Thyroid gland (tissue), 4 donors: ENCODE data around the gene CNOT10. TPM values are rescaled to one million over a fixed set of nuclear protein-coding genes. Genes with fewer than 3 reads are reported as not detected.

Experiments
- DNase-seq, 2 donors: peaks; one replicate each; pipeline ENCODE4 v3.0.0-alpha.2; 2019
- H3K27ac ChIP-seq, 3 donors: fragments of 200-600 bp; sonication (generic); 1 replicate in 2 of 3; 2 replicates in 1 of 3; pipeline ENCODE4 v1.5.1; 2016 to 2019; ENCODE audit warnings: mild to moderate bottlenecking in 1 of 3, moderate library complexity in 1 of 3
- H3K27me3 ChIP-seq: fragments of 200-600 bp; sonication (generic); one replicate; pipeline ENCODE4 v1.5.1; 2019
- H3K36me3 ChIP-seq, 2 donors: fragments of 200-600 bp; sonication (generic); one replicate each; pipeline ENCODE4 v1.5.1; 2016 to 2019
- H3K4me1 ChIP-seq, 2 donors: fragments of 200-600 bp; sonication (generic); one replicate each; pipeline ENCODE4 v1.5.1; 2017 to 2019
- H3K4me3 ChIP-seq, 3 donors: fragments of 200-600 bp; sonication (generic); replicated peaks in 1 of 3; 1 replicate in 2 of 3; 2 replicates in 1 of 3; pipeline ENCODE4 v1.5.1; 2016; ENCODE audit warnings: mild to moderate bottlenecking in 1 of 3
- H3K9me3 ChIP-seq: fragments of 200-600 bp; sonication (generic); one replicate; pipeline ENCODE4 v1.5.1; 2017
- POLR2A ChIP-seq, 2 donors: fragments of 450-650 bp; IDR thresholded peaks; one replicate each; pipeline ENCODE4 v1.6.1; 2017; ENCODE audit warnings: antibody characterized with exemption in 2 of 2, mild to moderate bottlenecking in 2 of 2, moderate library complexity in 1 of 2
- whole genome bisulfite sequencing, 2 donors: methylation state at CpG; one replicate each; pipeline ENCODE4 v1.1.5; 2017; 5-methylcytosine and 5-hydroxymethylcytosine counted together
- intact Hi-C: fragments of 100-400 bp; cut with DNase I; formaldehyde crosslinking; loops from one replicate; pipeline ENCODE4 v1.15.1; 2023
- total RNA-seq, 4 donors: library from RNA; depleted of rRNA; stranded (reverse); fragments of >200 nt; gene quantifications; one replicate each; pipeline ENCODE4 v1.2.3, GENCODE V29; 2016
- TF ChIP-seq, protein P1 (sequence below), 6 experiments: fragments of 200-600 bp in 3 of 6; fragments of 450-650 bp in 3 of 6; sonication (generic) in 3 of 6; IDR thresholded peaks; one replicate each; pipeline ENCODE4 v1.5.1; 2016 to 2019; ENCODE audit warnings: antibody characterized with exemption in 6 of 6, mild to moderate bottlenecking in 2 of 6, inconsistent platforms in 1 of 6, moderate library complexity in 1 of 6

Gene CNOT10
- total RNA-seq, 4 donors from 2014 or later, result 23.6 to 28.2 (median 26.8) TPM

DNA sequence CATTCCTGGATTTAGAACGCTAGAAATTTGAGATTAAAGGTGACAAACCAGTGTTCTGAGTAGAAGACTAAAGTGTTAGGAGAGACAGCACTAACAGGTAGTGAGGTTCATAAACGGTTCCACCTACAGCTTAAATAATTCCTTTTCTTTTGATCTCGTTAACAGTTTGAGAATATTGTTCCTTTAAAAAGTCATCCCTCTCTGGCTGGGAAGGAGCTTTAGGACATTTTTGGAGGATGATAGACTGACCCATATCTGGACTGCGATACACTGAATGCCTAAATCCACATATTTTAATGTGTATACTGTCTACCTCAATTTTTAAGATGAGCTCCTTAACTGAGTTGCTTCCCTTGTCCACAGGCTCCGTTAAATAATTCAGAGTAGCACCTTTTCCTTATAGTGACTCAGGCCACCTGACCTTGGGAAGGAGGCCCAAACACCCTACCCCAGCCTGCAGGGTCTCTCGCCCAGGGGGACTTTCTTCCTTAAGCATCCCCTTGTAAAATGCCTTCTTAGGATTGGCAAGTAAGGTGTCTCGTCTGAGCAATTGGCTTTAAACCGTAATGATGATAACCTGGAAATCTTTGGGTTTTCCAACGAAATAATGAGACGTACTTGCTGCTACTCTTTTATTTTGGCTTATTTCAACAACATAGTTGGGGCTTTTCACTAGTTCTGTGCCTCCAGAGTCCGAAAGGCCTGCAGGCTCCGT lies 136.1 kb downstream of the CNOT10 start:
- Histone ChIP-seq H3K4me3 (no peak overlapping the region), H3K27me3 (peaks cover 7% of the 10 kb centered on the region), H3K9me3 (no peaks in the 10 kb centered on the region), H3K27ac (no peak overlapping the region), H3K36me3 (no peaks in the 10 kb centered on the region), H3K4me1 (peaks cover 14 to 35% of the 10 kb centered on the region in 2 donors)
- intact Hi-C loops, result no loop called here
- 81 to 86% methylated on average over 11 of the region's 12 CpGs for WGBS, 2 donors
- DNase-seq, result no peak
- TF ChIP-seq POLR2A (IDR thresholded peaks at IDR 0.05), result no peak
- TF ChIP-seq, protein P1, sequence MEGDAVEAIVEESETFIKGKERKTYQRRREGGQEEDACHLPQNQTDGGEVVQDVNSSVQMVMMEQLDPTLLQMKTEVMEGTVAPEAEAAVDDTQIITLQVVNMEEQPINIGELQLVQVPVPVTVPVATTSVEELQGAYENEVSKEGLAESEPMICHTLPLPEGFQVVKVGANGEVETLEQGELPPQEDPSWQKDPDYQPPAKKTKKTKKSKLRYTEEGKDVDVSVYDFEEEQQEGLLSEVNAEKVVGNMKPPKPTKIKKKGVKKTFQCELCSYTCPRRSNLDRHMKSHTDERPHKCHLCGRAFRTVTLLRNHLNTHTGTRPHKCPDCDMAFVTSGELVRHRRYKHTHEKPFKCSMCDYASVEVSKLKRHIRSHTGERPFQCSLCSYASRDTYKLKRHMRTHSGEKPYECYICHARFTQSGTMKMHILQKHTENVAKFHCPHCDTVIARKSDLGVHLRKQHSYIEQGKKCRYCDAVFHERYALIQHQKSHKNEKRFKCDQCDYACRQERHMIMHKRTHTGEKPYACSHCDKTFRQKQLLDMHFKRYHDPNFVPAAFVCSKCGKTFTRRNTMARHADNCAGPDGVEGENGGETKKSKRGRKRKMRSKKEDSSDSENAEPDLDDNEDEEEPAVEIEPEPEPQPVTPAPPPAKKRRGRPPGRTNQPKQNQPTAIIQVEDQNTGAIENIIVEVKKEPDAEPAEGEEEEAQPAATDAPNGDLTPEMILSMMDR (IDR thresholded peaks at IDR 0.05), result no peak

DNA sequence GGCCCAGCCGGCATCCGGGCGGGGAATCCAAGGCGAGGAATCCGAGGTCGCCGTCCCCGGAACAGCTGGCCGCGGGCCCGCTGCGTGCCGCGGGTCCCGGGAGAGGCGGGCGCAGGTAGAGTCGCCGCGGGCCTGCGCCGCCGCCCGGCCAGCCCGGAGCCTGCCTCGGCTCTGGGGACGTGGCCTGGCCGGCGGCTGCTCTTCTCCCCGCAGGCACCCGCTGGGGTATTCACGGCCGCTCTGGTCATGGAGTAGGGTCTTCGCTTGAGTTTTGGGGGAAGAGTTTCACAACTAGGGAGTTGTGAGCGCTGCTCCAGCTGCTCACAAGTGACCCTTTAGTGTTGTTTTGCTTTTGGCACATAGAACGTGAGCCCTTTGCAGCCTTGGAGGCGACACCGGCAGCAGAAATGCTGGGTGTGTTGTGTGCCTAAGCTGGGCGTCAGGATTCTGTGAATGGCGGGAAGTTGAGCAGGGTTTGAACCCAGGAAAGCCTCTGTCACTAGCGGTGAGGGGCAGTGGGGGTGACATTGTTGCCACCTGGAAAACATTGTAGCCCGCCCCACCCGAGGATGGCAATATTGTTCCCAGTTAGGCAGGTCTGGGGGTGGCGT lies 136.8 kb downstream of the CNOT10 start:
- no peak for DNase-seq
- Histone ChIP-seq H3K4me3 (no peak overlapping the region), H3K27ac (no peak overlapping the region), H3K36me3 (no peaks in the 10 kb centered on the region), H3K27me3 (peaks cover 7% of the 10 kb centered on the region), H3K9me3 (no peaks in the 10 kb centered on the region), H3K4me1 (peaks cover 14 to 30% of the 10 kb centered on the region in 2 donors)
- intact Hi-C loops, result no loop called here
- no peak for TF ChIP-seq POLR2A (IDR thresholded peaks at IDR 0.05)
- TF ChIP-seq, protein P1 (IDR thresholded peaks at IDR 0.05), result no peak
- WGBS, 2 donors, result 37 to 66% methylated on average over 18 to 40 of the region's 44 CpGs

DNA sequence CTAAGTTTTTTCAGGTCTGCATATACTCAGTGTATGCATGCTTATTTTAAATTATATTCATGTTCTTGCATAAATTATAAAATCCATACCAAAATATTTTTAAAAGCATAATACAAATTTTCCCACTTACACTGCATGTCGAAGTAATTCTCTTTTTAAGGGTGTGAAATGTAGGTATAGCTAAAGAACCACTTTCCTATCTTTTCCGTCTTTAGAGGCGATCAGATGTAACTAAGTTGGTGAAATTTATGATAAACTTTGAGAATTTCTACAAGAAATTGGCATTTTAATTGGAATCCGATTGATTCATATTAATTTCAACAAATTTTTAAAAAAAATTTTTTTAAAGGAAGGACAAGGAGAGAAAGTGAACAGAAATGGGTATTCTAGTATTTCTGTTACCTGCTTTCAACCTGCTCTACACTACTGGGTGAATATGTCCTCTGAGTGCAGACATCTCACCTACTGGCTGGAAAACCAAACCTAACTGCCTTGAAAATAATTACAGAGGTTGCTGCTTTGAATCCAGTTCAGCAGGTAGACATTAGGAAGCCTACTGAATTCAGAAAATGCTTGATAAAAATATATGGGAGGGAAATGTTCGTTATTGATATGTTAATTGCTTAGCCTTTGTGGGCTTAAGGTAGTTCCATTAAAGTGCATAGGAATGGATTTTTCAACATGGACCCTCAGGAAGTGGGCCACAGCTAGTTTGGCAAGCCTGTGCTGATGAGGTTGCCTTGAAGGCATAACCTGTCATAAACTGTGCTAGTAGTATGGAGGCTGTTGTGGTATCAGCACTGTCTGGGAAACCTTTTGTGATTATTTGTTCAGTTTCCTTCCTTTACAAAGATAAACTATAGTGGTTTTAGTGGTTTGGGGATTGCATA lies 137.9 kb downstream of the CNOT10 start:
- peaks cover 7% of the 10 kb centered on the region for H3K27me3 ChIP-seq
- 84 to 87% methylated on average over 5 of the region's 5 CpGs for whole genome bisulfite sequencing, 2 donors
- intact Hi-C loops, result no loop called here
- H3K4me3 ChIP-seq, result no peak overlapping the region
- no peak overlapping the region for H3K27ac ChIP-seq
- peaks cover 10 to 19% of the 10 kb centered on the region in 2 donors for H3K4me1 ChIP-seq
- TF ChIP-seq, protein P1 (IDR thresholded peaks at IDR 0.05), result no peak
- TF ChIP-seq POLR2A (IDR thresholded peaks at IDR 0.05), result no peak
- no peaks in the 10 kb centered on the region for H3K9me3 ChIP-seq
- no peaks in the 10 kb centered on the region for H3K36me3 ChIP-seq
- no peak for DNase-seq

Other genes starting within 250 kb of the CNOT10 start
- 100 to 1,000 TPM in 1 of 4 donors, 10 to 100 TPM in 3; 63.8 to 124 (median 71.3) TPM for gene CMTM6, start 182.3 kb upstream of the CNOT10 start, total RNA-seq
- gene DYNC1LI1, start 114.3 kb upstream of the CNOT10 start, total RNA-seq, result 10 to 100 TPM; 23.5 to 46.0 (median 26.5) TPM
- under 1 TPM in 3 of 4 donors, not detected in 1; under 0.01 to 0.15 (median 0.13) TPM for gene TRIM71, start 132.8 kb downstream of the CNOT10 start, total RNA-seq